Erythroblast (primary cell): ENCODE results near the gene NCBP1.
A peak's percentile ranks its signal among the peaks of the same experiment; 100 is the strongest.

ENCODE experiments used
- DNase-seq, 2 experiments: peaks; one replicate each; lab custom pipeline; 2025; lab: John Stamatoyannopoulos, UW
- GATA1 ChIP-seq: IDR thresholded peaks from 2 replicates; pipeline ENCODE4 v1.6.1; 2011; ENCODE audit warnings: low read depth, mild to moderate bottlenecking, control low read depth, low read length, moderate library complexity
- POLR2A ChIP-seq: IDR thresholded peaks from 2 replicates; pipeline ENCODE4 v1.6.1; 2011; ENCODE audit warnings: mild to moderate bottlenecking, low read length

The NCBP1 gene

DNA sequence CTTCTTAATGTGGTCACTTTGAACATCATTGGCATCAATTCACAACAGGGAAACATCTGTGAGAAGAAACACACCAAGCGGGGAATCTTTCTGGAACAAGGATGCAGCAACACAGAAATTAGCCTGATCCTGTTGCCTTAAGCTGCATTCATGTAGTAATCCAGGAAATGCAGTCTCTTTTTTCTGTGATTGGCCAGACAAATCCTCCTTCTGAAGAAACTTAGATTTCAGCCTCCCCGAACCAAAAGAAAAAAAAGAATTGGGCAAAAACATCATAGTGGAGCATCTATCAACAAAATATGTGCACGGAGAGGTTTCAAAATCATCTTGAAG, 70.7 kb downstream of the NCBP1 start:
- DNase-seq, result no peak
- TF ChIP-seq GATA1, result no peak
- TF ChIP-seq POLR2A, result no peak

DNA sequence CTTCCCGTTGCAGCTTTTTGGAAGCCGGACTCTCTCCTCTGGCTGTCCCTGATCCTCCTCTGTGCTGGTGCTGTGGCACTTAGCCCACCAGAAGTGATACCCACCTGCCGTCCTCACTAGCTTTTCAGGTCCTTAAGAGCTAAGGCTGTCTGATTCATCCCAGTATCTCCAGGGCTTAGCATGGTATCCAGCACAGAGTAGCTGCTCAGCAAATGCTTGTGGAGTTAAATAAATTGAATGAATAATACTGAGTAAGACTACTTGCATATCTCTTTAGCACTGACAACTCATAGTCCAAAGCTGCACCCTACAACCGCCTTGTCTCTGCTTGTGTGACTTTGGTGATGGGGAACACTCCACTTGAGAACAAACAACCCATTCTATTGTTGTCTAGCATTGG, 71.2 kb downstream of the NCBP1 start:
- TF ChIP-seq POLR2A, result no peak
- no peak for TF ChIP-seq GATA1
- DNase-seq, result no peak

DNA sequence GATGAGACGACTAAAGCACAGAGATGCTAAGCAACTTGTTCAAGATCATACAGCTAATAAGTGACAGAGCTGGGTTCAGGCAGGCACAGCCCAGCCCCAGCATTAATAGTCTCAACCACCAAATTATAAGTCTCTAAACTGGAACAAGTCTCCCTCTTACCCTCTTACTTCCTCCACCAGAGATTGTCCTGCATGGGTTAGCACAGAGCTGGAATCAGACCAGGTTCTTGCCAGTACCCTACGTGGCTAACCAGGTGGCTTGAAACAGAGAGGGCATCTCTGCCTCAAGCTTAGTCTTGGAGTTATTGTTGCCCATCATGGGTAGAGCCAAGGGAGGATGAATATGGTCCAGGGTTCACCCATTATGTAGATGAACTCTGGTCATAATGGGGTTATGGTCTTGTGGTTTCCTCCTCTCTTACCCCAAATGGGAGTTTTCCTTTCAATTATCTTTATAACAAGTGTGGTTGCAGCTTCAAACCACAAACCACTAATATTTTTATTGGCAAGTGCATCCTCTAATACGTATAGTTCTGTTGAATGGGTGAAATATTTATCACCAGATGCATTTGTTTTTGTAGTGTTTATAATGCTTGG, 71.8 kb downstream of the NCBP1 start:
- no peak for DNase-seq

DNA sequence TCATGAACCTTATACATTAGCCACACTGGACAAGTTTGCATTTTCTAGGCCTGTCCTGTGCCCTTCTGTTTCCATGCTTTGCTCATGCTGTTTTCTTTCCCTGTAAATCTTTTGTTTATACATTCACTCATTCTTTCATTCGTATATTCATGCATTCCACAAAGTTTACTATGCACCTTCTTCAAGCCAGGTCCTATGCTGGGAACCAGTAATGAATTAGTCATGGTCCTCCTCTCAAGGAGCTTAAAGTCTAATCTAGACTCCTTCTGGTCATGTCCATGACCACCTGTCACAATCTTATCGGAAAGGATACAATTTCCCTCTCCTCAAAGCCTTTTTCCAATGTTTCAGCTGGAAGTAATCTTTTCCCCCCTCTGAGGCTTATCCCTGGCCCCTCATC, 72.6 kb downstream of the NCBP1 start:
- no peak for TF ChIP-seq POLR2A
- TF ChIP-seq GATA1, result no peak
- no peak for DNase-seq

More for the DNA sequence above, 71.8 kb downstream of the NCBP1 start:
- TF ChIP-seq GATA1, result no peak
- no peak for TF ChIP-seq POLR2A

DNA sequence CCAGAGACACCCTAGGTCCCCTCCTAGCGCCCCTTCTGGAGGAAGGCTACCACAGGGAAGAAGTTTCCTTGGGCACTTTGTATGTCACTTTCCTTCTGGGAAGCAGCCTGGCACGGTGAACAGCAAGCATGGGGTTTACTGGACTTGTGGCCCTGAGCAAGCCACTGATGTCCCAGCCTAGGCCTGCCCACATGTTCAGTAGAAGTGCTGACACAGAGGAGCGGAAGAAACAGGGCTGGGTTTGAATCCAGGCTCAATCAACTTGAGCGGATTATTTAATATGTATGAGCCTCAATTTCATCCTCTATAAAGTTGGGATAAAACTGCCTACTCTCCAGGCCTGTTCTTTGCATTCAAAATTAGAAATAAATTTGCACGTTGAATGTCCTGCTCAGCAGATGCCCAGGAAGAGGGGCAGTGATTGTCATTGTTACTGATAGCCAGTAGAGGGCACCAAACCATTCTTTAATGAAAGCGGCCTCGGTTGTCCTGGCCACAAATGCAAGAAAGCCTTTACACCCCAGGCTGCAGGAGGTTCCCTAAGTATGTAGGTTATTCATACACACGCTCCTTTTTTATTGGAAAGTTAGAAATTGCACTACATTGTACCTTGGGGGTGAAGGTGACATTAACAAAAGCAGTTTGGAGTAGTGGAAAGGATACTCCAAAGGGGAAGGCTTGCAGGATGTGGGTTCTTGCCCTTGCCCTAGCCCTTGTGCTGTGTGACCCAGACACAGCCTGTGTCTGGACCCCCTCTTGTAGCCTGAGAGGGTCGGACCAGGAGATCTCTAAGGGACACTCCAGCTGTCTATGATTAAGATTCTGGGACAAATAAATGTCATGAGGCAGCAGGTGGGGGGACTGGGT, 77.0 kb downstream of the NCBP1 start:
- DNase-seq, result peak; percentile 59 to 77
- TF ChIP-seq POLR2A, result no peak

DNA sequence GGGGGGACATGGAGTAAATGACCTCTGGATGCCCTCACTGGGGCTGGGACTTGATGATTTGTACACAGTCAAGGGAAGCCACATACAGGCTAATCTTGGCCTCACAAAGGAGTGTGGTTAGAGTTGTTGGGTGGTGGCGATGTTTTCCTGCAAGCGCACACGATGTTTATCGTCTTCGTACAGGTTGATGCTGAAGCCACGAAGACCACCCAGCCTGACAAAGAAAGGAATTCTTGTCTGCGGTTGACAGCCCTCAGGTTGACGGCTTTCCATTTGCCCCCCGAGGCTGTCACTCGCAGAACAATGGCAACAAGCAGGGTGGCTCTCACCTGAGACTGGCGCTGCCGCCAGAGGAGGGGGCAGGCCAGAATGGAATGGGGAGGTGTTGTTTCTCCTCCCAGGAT, 77.6 kb downstream of the NCBP1 start:
- peak in 1 of 2 experiments; percentile 20 for DNase-seq
- TF ChIP-seq GATA1 (no peak), POLR2A (no peak)

DNA sequence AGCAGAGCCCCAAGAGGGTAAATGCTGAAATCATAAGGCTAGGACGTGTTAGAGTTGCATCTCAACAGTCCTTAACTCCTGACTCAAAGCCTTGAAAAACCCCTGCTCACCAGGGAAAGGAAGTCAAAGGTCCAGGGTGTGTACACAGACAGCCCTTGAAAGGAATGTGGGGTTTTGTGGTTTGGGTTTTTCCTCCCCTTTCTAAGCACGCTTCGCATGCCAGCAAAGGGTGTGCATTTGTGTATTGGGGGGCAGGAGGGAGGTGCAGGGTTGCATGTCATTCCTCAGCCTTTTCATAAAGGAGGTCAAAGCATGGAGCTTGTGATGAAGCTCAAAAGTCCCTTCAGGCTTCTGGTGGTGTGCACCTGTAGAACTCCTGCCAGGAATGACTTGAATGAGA, 80.8 kb downstream of the NCBP1 start:
- TF ChIP-seq GATA1 (no peak), POLR2A (no peak)

DNA sequence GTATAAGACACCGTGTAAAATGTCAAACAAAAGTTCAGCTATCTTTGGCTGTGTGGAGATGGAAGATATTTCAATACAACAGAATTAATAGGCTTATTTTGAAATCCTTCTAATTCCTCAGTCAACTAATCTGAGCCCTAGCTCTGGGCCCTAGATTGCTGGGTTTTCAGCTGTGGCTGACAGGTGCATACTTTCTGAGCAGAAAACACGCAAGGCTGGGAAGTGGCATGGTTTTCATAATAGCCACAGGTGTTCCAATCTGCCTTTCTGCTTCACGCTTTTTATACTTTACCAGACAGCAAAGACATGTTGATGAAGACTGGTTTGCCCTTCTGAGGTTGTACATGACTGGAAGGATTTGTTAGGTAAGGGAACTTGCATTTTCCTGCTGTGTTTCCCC, 84.2 kb downstream of the NCBP1 start:
- TF ChIP-seq GATA1 (no peak), POLR2A (no peak)

More for the DNA sequence above, 80.8 kb downstream of the NCBP1 start:
- DNase-seq, result no peak

DNA sequence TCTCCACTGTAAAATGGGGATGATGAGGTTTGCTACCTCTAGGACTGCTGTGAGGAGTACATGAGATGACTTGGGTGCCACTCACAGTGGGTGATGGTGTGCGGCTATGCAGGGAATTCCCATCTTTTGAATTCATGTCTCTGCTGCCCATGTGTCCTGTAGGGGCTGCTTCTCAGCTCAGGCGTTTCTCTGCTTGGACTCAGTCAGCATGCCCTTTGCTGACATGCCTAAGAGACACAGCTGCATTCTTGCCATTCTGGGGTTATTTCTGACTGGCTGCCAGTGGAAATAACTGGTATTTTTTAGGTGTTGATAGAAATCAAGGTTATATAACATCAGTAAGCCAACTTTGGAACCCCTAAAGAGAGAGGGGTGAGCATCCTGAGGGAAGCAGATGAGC, 87.8 kb downstream of the NCBP1 start:
- TF ChIP-seq GATA1 (no peak), POLR2A (no peak)

More for the DNA sequence above, 84.2 kb downstream of the NCBP1 start:
- DNase-seq, result no peak

DNA sequence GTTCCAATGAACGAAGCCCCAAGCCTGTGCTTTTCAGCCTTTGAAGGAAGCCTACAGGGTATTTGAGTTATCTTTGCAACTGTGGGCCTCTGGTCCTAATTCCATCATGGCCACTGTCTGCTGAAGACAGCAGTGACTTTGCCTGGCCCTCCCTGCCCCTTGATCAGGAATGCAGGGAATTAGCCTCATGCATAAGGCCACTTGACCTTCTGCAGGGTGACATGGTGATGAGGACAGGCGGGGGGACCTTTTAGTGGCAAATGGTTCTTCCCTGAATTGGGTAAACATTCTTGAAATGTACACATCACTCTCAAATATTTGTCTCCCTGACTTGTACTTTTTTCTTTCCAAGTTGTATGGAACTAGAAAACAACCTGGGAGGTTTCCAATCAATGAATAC, 88.7 kb downstream of the NCBP1 start:
- DNase-seq, result no peak
- TF ChIP-seq POLR2A (no peak), GATA1 (no peak)

More for the DNA sequence above, 87.8 kb downstream of the NCBP1 start:
- DNase-seq, result no peak
